Measurements from ENCODE around the gene PIP5K1B. TPM values are rescaled to one million over a fixed set of nuclear protein-coding genes. Genes with fewer than 3 reads are reported as not detected.

PIP5K1B gene
- total RNA-seq, 1 experiment from 2014 or later = 2.5 TPM

GRCh38 chr9:68800836-68801235 is 95.8 kb downstream of the PIP5K1B start:
- no peak overlapping the region for H3K23ac ChIP-seq (ENCODE audit: insufficient read length, low read depth, low read length)
- no peak overlapping the region for H4K91ac ChIP-seq (ENCODE audit: insufficient read length, low read depth, low read length)
- H3K4me1 ChIP-seq (ENCODE audit: insufficient read depth, low read length) = no peaks in the 10 kb centered on the region
- Mint-ChIP-seq H3K4me3 (no peak overlapping the region), H3K9me3 (no peaks in the 10 kb centered on the region), H3K27me3 (ENCODE audit: low read depth) (no peaks in the 10 kb centered on the region), H3K27ac (no peak overlapping the region), H3K4me1 (peaks cover 0 to 6% of the 10 kb centered on the region in 2 experiments; a peak in 2 of 4 replicates), H3K36me3 (ENCODE audit: insufficient read depth in 1 of 3, low read depth in 3 of 3) (no peaks in the 10 kb centered on the region)
- no peak overlapping the region for H2AFZ ChIP-seq (ENCODE audit: low read length)
- no peak for TF ChIP-seq CTCF (conservative IDR thresholded peaks at IDR 0.05)
- no peaks in the 10 kb centered on the region for H3K79me1 ChIP-seq (ENCODE audit: insufficient read depth, low read depth, low read length, poor library complexity, severe bottlenecking)
- H3K9ac ChIP-seq (ENCODE audit: extremely low read depth, insufficient read length, low read length) = no peak overlapping the region
- no peak overlapping the region for H3K18ac ChIP-seq (ENCODE audit: insufficient read length, low read depth, low read length)
- no peaks in the 10 kb centered on the region for H3K27me3 ChIP-seq (ENCODE audit: insufficient read depth, low read length)
- H3K4me2 ChIP-seq (ENCODE audit: insufficient read depth, insufficient read length, low read length) = no peak overlapping the region
- H4K8ac ChIP-seq (replicated peaks; ENCODE audit: insufficient read length, low read depth, low read length) = no peak overlapping the region
- H2BK12ac ChIP-seq (ENCODE audit: insufficient read length, low read depth, low read length) = no peak overlapping the region
- no peaks in the 10 kb centered on the region for H3K9me3 ChIP-seq (ENCODE audit: control insufficient read depth, low read depth, low read length)
- no peaks in the 10 kb centered on the region for H3K79me2 ChIP-seq (ENCODE audit: insufficient read depth, low read length)
- H2BK5ac ChIP-seq (ENCODE audit: insufficient read length, low read length) = no peak overlapping the region
- DNase-seq = no peak
- no peak overlapping the region for H3T11ph ChIP-seq (ENCODE audit: low read length)
- H3K56ac ChIP-seq (ENCODE audit: insufficient read length, low read depth, low read length) = no peak overlapping the region
- no peak overlapping the region for H2AK5ac ChIP-seq (ENCODE audit: insufficient read length, low read length)
- no CpG with 5 or more reads among the region's 2 CpGs for WGBS (ENCODE audit: extremely low coverage, insufficient read length, low lambda C conversion rate)
- no peak overlapping the region for H2BK20ac ChIP-seq (ENCODE audit: low read depth, low read length, poor library complexity, severe bottlenecking)
- H3K23me2 ChIP-seq (ENCODE audit: insufficient read length, low read depth, low read length, poor library complexity, severe bottlenecking) = no peaks in the 10 kb centered on the region
- H2BK15ac ChIP-seq (ENCODE audit: low read depth, low read length) = no peak overlapping the region
- H3K27ac ChIP-seq (ENCODE audit: insufficient read length, low read depth, low read length) = no peak overlapping the region
- no peaks in the 10 kb centered on the region for H4K20me1 ChIP-seq (ENCODE audit: control insufficient read depth, insufficient read depth, insufficient read length)
- H4K5ac ChIP-seq (ENCODE audit: insufficient read length, low read depth, low read length) = no peak overlapping the region
- no peak overlapping the region for H3K4ac ChIP-seq (ENCODE audit: low read depth, low read length)
- no peak overlapping the region for H2BK120ac ChIP-seq (ENCODE audit: low read depth, low read length, poor library complexity, severe bottlenecking)
- H3K14ac ChIP-seq (ENCODE audit: insufficient read depth, low read length) = no peak overlapping the region
